NCI-H2196 treated with DMSO at 0.1 percent for 48 hours (cell line): ENCODE data around the gene PLXNA4.

Experiments used
- DNase-seq: peaks from one replicate; lab custom pipeline; 2025; ENCODE audit not compliant: unreplicated experiment; lab: John Stamatoyannopoulos, UW

The PLXNA4 gene

GRCh38 chr7:132080967-132081668 lies 495.2 kb downstream of the PLXNA4 start:
- no peak for DNase-seq

GRCh38 chr7:132080467-132080866 lies 495.8 kb downstream of the PLXNA4 start:
- no peak for DNase-seq

- no peak for DNase-seq
These were observed 497.2 kb downstream of the PLXNA4 start for GRCh38 chr7:132078891-132079735.

GRCh38 chr7:132077971-132078685 lies 498.1 kb downstream of the PLXNA4 start:
- DNase-seq = no peak

- DNase-seq = no peak
These were observed 499.8 kb downstream of the PLXNA4 start for GRCh38 chr7:132076301-132077035.

DNA sequence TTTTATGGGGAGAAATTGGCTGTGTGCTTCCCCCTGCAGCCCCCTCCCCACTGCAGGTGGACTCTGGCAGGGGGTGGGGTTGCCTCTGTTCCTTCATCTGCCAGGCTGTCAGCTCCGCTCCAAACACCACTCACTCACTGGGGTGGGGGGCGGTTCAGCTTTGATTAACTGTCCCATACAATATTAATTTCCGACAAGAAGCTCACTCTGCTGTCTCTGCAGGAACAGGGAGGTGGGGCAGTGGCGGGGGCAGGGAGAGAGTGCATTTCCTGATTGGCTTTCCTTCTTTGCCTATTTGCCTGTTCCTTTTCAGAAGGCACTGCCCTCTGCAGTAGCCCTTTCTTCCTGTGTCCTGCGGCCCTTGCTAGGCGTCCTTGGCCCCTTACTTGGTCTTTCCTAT lies 500.8 kb downstream of the PLXNA4 start:
- DNase-seq = no peak

DNA sequence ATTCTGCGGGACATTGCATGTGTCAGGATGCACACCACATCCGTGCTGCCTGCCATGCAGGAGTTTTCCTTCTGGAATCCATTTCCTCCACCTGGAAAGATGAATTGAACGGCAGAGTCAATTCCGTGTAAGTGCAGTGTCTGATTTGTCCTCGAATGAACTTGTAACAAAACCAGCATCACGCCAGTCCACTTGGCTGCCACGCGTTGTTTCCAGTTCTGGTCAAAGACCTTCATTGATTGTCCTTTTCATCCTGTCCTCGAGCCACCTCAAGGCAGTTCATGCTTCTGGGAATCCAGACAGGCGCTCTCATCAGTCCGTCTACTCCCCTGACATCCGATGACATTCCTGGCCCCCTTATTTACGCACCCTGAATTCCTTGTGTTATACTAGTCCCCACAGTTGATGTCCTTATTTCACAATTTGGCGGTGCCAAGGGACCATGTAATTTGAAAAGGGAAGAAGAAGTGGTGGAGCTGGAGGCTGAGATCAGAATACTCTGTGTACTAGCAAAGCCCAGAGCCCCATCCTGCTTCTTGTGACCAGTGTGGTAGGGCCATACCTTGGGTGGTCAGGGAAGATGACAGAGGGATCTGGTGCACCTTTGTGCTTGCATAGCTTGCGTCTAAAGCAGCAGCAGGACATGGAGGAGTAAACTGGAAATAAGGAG lies 502.2 kb downstream of the PLXNA4 start:
- no peak for DNase-seq
